SK-N-MC (cell line): ENCODE results near the gene LIN7A.
A peak's percentile ranks its signal among the peaks of the same experiment; 100 is the strongest.

ENCODE experiments used
- DNase-seq: peaks from one replicate; pipeline ENCODE4 v3.0.0-alpha.2; 2011; ENCODE audit warnings: low read depth, low spot score
- H3K27ac ChIP-seq: fragments of 200-600 bp; sonication (generic); 2 replicates; pipeline ENCODE4 v1.5.1; 2016; ENCODE audit warnings: mixed run types
- H3K36me3 ChIP-seq: fragments of 200-600 bp; sonication (generic); 2 replicates; pipeline ENCODE4 v1.6.1; 2017; ENCODE audit warnings: antibody characterized with exemption, low read length, mixed read lengths; ENCODE audit not compliant: insufficient read depth
- H3K4me3 ChIP-seq: fragments of 200-600 bp; sonication (generic); 2 replicates; pipeline ENCODE4 v1.5.1; 2016
- H3K9ac ChIP-seq: fragments of 200-600 bp; sonication (generic); 2 replicates; pipeline ENCODE4 v1.8.0; 2017; ENCODE audit warnings: mixed run types, mixed read lengths; ENCODE audit not compliant: insufficient read length
- H3K9me3 ChIP-seq: fragments of 200-600 bp; sonication (generic); 2 replicates; pipeline ENCODE4 v1.6.1; 2017; ENCODE audit warnings: low read depth, mild to moderate bottlenecking, antibody characterized with exemption, low read length, moderate library complexity, mixed read lengths
- EZH2 ChIP-seq: fragments of 200-600 bp; sonication (generic); IDR thresholded peaks from one replicate; pipeline ENCODE4 v1.6.1; 2017; ENCODE audit warnings: antibody characterized with exemption
- FOXP2 ChIP-seq: optimal IDR thresholded peaks from 2 replicates; pipeline ENCODE3; 2011; ENCODE audit warnings: mild to moderate bottlenecking, moderate library complexity; ENCODE audit not compliant: insufficient read depth; ENCODE audit errors: extremely low read length, control extremely low read depth
- POLR2AphosphoS5 ChIP-seq: IDR thresholded peaks from 2 replicates; pipeline ENCODE4 v1.6.1; 2012; ENCODE audit warnings: mild to moderate bottlenecking, low read depth, low read length, borderline replicate concordance

Gene LIN7A, protein sequence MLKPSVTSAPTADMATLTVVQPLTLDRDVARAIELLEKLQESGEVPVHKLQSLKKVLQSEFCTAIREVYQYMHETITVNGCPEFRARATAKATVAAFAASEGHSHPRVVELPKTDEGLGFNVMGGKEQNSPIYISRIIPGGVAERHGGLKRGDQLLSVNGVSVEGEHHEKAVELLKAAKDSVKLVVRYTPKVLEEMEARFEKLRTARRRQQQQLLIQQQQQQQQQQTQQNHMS

DNA sequence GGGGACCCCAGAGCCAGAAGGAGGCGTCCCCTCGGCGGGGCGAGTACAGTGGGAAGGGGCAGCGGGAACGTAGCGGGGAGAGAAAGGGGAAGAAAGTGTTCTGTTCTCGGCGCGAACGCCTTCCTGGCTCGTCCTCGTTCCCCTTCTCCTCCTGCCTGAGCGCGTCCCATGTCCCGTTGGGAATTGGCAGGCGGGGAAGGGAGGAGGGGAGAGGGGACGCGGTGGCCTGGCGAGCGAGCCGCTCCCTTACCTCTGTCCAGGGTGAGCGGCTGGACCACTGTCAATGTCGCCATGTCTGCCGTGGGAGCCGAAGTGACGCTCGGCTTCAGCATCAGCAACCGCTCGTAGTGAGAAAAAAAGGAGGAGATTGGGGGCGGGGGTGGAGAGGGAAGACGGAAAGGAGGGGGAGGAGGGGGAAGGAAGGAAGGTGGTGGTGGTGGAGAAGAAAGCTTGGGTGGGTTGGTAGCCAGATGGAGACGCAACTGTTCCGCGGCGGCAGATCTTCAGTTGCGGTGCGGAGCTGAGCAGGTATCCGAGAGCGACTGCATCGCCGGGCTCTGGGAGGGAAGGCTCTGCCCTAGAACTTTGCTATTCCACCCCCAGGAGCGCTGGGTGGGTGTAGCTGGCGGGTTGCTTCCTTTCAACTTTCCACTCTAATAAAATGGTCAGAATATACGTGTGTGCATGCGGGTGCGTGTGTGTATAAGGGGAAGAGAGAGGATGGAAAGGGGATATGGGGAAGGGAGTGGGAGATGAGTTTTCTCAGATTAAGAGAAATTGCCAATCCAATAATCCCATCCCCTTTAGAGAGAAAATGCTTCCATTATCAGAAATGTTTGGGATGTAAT, at the start of gene LIN7A:
TSS of gene LIN7A (minus strand) at position 544 of the 848 bp plus-strand sequence. CDS start at position 332, 212 bp downstream.
- Histone ChIP-seq H3K27ac (peak within 1 kb of the TSS; percentile 67), H3K4me3 (peak within 1 kb of the TSS; percentile 96), H3K9me3 (no peaks in the 10 kb centered on the region), H3K9ac (peak within 1 kb of the TSS; percentile 91), H3K36me3 (no peaks in the 10 kb centered on the region)
- TF ChIP-seq FOXP2 (no peak), POLR2AphosphoS5 (peak; percentile 35; the same call in 1 of the 2 replicates)
- no peak for DNase-seq

DNA sequence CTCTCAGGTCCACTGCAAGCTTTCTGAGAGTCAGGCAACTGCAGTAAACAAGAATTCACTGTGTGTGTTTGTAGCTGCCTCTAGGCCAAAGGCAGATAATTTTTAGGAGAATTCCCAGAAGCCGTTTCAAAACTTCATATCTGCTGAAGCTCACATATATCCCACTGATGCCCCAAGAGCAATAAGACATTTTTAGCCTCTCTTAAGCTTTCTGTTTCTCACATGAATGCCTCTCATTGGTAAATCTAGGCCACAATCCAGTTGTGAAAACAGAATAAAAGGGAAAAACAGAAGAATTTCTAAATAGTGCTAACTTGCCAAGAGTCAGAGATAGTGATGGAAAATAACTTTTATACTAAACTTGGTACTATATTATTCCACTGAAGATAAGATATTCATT, 48.5 kb upstream of the LIN7A start:
- H3K27ac ChIP-seq = no peak overlapping the region
- no peaks in the 10 kb centered on the region for H3K36me3 ChIP-seq
- DNase-seq = no peak
- H3K9ac ChIP-seq = no peak overlapping the region
- H3K9me3 ChIP-seq = no peaks in the 10 kb centered on the region
- TF ChIP-seq POLR2AphosphoS5 (no peak), EZH2 (no peak), FOXP2 (no peak)
- no peak overlapping the region for H3K4me3 ChIP-seq

DNA sequence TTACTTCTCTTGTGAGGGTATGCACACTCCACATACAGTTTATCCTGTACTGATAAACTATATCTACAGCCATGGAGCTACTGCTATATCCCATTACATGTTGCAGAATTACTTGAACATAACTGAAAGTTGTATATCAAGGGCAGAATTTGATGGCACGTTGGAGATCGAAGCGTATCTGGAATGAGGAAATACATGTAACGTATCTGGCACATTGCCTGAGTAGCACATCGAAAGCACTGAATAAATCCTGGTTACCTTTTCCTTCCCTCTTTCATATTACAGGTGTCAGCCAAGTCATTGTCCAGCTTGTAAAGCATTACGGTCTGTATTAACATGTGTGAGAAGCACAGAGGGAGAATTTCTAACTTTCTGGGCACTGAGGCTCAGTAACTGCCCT, 42.1 kb upstream of the LIN7A start:
- no peaks in the 10 kb centered on the region for H3K9me3 ChIP-seq
- peak overlapping the region; percentile 62; the same call in 1 of the 2 replicates for H3K27ac ChIP-seq
- no peak overlapping the region for H3K9ac ChIP-seq
- H3K36me3 ChIP-seq = no peaks in the 10 kb centered on the region
- peak overlapping the region; percentile 59; the same call in 1 of the 2 replicates for H3K4me3 ChIP-seq
- no peak for DNase-seq
- TF ChIP-seq EZH2 (no peak), FOXP2 (no peak), POLR2AphosphoS5 (no peak)

DNA sequence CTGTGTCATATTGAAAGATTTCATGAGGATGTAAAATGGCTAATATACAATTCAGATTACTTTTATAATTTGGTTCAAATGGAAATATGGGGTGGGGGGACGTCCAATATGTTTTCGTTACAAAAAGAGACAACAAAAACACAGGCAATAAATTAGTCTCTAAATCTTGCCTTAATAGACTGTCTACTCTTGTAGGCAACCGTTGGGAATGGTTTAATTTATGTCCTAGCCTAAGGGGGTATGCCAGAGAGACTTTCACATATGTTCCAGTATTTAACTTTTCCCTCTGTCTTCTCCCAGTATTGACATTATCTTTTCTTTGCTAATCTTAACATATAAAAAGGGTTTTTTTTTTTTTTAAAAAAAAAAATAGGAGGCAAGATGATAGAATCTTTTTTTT, 41.5 kb upstream of the LIN7A start:
- Histone ChIP-seq H3K9me3 (no peaks in the 10 kb centered on the region), H3K4me3 (peak overlapping the region; percentile 59), H3K9ac (no peak overlapping the region), H3K27ac (peak overlapping the region; percentile 62; the same call in 1 of the 2 replicates), H3K36me3 (no peaks in the 10 kb centered on the region)
- TF ChIP-seq EZH2 = no peak
- TF ChIP-seq FOXP2 = peak; percentile 90
- no peak for TF ChIP-seq POLR2AphosphoS5
- DNase-seq = peak; percentile 67

DNA sequence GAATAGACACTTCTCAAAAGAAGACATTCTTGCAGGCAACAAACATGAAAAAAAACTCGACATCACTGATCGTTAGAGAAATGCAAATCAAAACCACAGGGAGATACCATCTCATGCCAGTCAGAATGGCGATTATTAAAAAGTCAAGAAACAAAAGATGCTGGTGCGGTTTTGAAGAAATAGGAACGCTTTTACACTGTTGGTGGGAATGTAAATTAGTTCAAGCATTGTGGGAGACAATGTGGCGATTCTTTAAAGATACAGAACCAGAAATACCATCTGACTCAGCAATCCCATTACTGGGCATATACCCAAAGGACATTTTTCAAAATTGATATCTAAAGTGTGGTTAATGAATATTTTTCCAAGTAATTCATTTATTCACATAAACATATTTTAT, 39.6 kb upstream of the LIN7A start:
- Histone ChIP-seq H3K27ac (no peak overlapping the region), H3K9ac (no peak overlapping the region), H3K4me3 (no peak overlapping the region), H3K36me3 (no peaks in the 10 kb centered on the region), H3K9me3 (no peaks in the 10 kb centered on the region)
- TF ChIP-seq FOXP2 = no peak
- no peak for TF ChIP-seq POLR2AphosphoS5
- no peak for DNase-seq

DNA sequence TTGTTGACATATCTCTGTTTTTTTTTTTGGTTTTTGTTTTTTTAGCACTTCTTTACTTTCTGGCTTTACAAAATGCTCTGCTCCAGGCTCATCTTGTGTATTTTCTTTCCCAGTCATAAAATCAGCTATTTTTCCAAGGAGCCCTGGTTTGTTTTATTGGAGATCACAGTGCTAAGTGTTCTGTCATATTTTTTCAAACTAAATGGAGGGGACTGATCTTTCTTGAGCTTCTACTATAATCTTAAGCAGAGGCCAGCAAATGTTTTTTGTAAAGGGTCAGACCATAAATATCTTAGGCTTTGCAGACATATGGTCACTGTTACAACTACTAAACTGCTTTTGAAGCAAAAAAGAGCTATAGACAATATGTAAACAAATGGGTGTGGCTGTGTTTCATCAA, 30.6 kb upstream of the LIN7A start:
- Histone ChIP-seq H3K36me3 (no peaks in the 10 kb centered on the region), H3K9me3 (no peaks in the 10 kb centered on the region), H3K9ac (no peak overlapping the region), H3K4me3 (no peak overlapping the region), H3K27ac (no peak overlapping the region)
- no peak for TF ChIP-seq EZH2
- no peak for TF ChIP-seq FOXP2
- no peak for TF ChIP-seq POLR2AphosphoS5
- DNase-seq = no peak

DNA sequence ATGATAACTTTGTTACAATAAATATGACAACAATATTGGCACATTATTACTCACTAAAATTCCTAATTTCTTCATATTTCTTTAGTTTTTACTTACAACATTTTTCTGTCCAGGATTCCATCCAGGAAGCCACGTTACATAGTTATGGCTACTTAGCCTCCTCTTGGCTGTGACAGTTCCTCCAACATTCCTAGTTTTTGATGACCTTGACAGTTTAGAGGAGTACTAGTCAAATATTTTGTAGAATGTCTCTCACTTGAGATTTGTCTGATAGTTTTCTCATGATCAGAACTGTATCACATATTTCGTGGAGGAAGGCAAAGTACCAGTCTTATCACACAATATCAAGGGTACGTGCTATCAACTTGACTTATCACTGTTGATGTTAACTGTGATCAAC, 29.8 kb upstream of the LIN7A start:
- H3K4me3 ChIP-seq = no peak overlapping the region
- H3K9me3 ChIP-seq = no peaks in the 10 kb centered on the region
- no peak overlapping the region for H3K27ac ChIP-seq
- no peak overlapping the region for H3K9ac ChIP-seq
- no peak for DNase-seq
- H3K36me3 ChIP-seq = no peaks in the 10 kb centered on the region
- TF ChIP-seq POLR2AphosphoS5 = no peak
- no peak for TF ChIP-seq EZH2
- no peak for TF ChIP-seq FOXP2

DNA sequence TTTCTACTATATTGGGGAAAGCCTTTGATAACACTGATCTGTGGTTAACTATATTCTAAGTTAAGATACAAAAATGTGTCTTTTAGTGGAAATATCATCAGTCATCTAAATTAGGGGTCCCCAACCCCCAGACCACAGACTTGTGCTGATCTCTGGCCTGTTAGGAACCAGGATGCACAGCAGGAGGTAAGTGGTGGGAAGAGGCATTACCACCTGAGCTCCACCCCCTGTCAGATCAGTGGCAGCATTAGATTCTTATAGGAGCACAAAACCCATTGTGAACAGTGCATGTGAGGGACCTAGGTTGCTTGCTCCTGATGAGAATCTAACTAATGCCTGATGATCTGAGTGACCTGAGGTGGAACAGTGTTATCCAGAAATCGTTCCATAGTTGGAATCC, 28.3 kb upstream of the LIN7A start:
- DNase-seq = no peak
- no peak for TF ChIP-seq EZH2
- no peak for TF ChIP-seq POLR2AphosphoS5
- Histone ChIP-seq H3K4me3 (no peak overlapping the region), H3K9me3 (no peaks in the 10 kb centered on the region), H3K36me3 (no peaks in the 10 kb centered on the region), H3K27ac (no peak overlapping the region), H3K9ac (no peak overlapping the region)
